ENCODE measurements around the gene ZNRF1. TPM values are rescaled to one million over a fixed set of nuclear protein-coding genes. Genes with fewer than 3 reads are reported as not detected.

The ZNRF1 gene
- total and polyA plus RNA-seq, 2 of the 8 experiments (the other 6 are each of a cell fraction or from before 2014, with no cell fraction given), result 33.5 to 52.9 TPM

DNA sequence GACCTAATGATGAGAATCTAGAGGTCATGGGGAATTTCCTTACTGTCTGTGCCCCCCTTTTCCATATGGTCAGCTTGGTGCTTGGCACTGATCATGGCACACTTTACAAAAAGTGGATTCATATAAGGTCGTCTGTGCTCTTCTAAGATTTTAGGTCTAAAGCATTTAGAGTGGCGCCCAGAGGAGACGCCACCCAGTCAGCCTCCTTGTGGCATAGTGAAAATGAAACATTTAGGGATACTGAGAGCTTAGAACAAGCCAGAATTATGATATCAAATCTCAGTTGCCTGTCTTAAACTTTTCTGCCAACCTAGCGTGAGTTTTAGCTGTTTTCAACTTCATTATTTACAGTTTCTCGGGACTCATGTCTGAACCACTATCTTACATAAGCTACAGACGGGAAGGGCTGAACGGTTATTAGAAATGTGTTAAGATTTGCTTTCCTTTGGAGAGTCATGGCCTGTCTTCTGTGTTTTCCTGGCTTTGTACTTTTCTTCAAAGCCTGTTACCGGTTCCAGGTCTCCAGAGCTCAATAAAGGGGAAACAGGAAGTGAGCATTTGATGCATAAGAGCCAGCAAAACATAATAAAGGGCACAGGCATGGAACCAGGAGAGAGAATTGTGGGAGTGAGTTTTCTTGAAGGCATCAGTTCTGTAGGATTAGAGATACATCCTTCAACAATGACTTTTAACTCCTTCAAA lies 13.7 kb downstream of the ZNRF1 start:
- Histone ChIP-seq H2BK12ac (ENCODE audit: low read depth, low read length) (no peak overlapping the region), H3K14ac (ENCODE audit: insufficient read length) (no peak overlapping the region), H3K56ac (replicated peaks; ENCODE audit: insufficient read length, low read depth, low read length) (no peak overlapping the region), H4K20me1 (replicated peaks in 1 of 2; ENCODE audit: control insufficient read depth in 1 of 2, insufficient read depth in 2 of 2, low read length in 2 of 2) (peaks cover 4 to 15% of the 10 kb centered on the region in 2 experiments), H3K9me3 (ENCODE audit: insufficient read depth in 2 of 2, low read depth in 1 of 2, low read length in 1 of 2) (no peaks in the 10 kb centered on the region), H3K18ac (ENCODE audit: extremely low read depth, low read length) (no peak overlapping the region), H3K4ac (replicated peaks; ENCODE audit: insufficient read length, low read depth, low read length) (peak overlapping the region; percentile 2), H2BK120ac (replicated peaks; ENCODE audit: low read depth, low read length) (no peak overlapping the region), H3K27ac (ENCODE audit: low read depth, low read length) (no peak overlapping the region), H3K79me1 (ENCODE audit: low read depth, low read length) (peaks cover 3% of the 10 kb centered on the region), H2AFZ (ENCODE audit: low read length) (no peak overlapping the region), H2BK20ac (ENCODE audit: low read length) (no peak overlapping the region), H2BK5ac (ENCODE audit: low read depth, low read length) (no peak overlapping the region), H3K79me2 (ENCODE audit: control insufficient read depth in 1 of 2, insufficient read depth in 2 of 2, low read length in 2 of 2) (peaks cover 11 to 96% of the 10 kb centered on the region in 2 experiments), H4K8ac (ENCODE audit: extremely low read depth, insufficient read depth, low read length) (no peak overlapping the region), H3K9ac (replicated peaks in 1 of 4; ENCODE audit: extremely low read depth in 1 of 4, low read depth in 3 of 4, low read length in 3 of 4) (no peak overlapping the region), H3K23ac (ENCODE audit: insufficient read length) (no peak overlapping the region), H4K5ac (ENCODE audit: insufficient read length, low read depth, low read length) (no peak overlapping the region), H3K4me1 (replicated peaks in 1 of 4; ENCODE audit: control insufficient read depth in 3 of 4, insufficient read depth in 4 of 4, low read length in 3 of 4) (peaks cover 0 to 14% (median 3%) of the 10 kb centered on the region in 4 experiments; a peak in 4 of 7 replicates), H3K27me3 (replicated peaks in 1 of 4; ENCODE audit: control insufficient read depth in 3 of 4, extremely low read depth in 1 of 4, insufficient read depth in 3 of 4, low read length in 3 of 4) (no peaks in the 10 kb centered on the region), H2AK5ac (ENCODE audit: low read depth, low read length) (no peak overlapping the region), H3K36me3 (ENCODE audit: control insufficient read depth in 2 of 4, insufficient read depth in 4 of 4, low read length in 3 of 4) (no peaks in the 10 kb centered on the region), H2BK15ac (ENCODE audit: low read length) (no peak overlapping the region), H3K23me2 (ENCODE audit: low read depth, low read length) (no peaks in the 10 kb centered on the region), H3K4me3 (ENCODE audit: extremely low read depth in 1 of 4, insufficient read depth in 2 of 4, low read depth in 3 of 4, low read length in 4 of 4) (no peak overlapping the region), H4K91ac (replicated peaks; ENCODE audit: insufficient read length, low read length) (no peak overlapping the region), H3K4me2 (ENCODE audit: insufficient read depth in 1 of 2, low read depth in 2 of 2, low read length in 2 of 2) (no peak overlapping the region)
- POLR2A ChIA-PET (ENCODE audit: partially characterized antibody), result interaction anchor here (0.6 to 2.2 kb wide), 4 partner anchors 9 to 50 kb away, joined by 3 to 6 read pairs (median 3); partner anchors contain the start of gene WDR59
- 87% methylated on average over 8 of the region's 8 CpGs; no CpG with 5 or more reads in 1 of the 2 experiments for WGBS, 2 experiments (ENCODE audit: extremely low coverage in 1 of 2, insufficient coverage in 1 of 2, insufficient read length in 1 of 2, insufficient replicate concordance in 2 of 2, low coverage in 1 of 2, low lambda C conversion rate in 2 of 2, missing lambda C conversion rate in 1 of 2)
- CTCF ChIA-PET (ENCODE audit: partially characterized antibody), result interaction anchor here (1.0 to 4.0 kb wide), 5 partner anchors 14 to 99 kb away, joined by 3 to 21 read pairs (median 7); partner anchors contain the start of gene ZNRF1
- DNase-seq (ENCODE audit: low read depth in 1 of 2, low spot score in 2 of 2) (no peak), FAIRE-seq (no peak)
- TF ChIP-seq TEAD4 (IDR thresholded peaks at IDR 0.05; ENCODE audit: low read depth, low read length), result no peak
- no peak for TF ChIP-seq BCL11A (IDR thresholded peaks at IDR 0.05; ENCODE audit: low read depth in 2 of 2, low read length in 2 of 2)
- no peak for TF ChIP-seq TCF12 (IDR thresholded peaks at IDR 0.05; ENCODE audit: low read depth, low read length)
- TF ChIP-seq SP4 (IDR thresholded peaks at IDR 0.05; ENCODE audit: low read length), result no peak
- TF ChIP-seq EZH2 (IDR thresholded peaks at IDR 0.05; ENCODE audit: low read depth, low read length, severe bottlenecking), result no peak
- no peak for TF ChIP-seq POU5F1 (IDR thresholded peaks at IDR 0.05; ENCODE audit: low read depth, low read length)
- TF ChIP-seq, protein P1, sequence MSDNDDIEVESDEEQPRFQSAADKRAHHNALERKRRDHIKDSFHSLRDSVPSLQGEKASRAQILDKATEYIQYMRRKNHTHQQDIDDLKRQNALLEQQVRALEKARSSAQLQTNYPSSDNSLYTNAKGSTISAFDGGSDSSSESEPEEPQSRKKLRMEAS (IDR thresholded peaks at IDR 0.05), result no peak
- TF ChIP-seq NANOG (IDR thresholded peaks at IDR 0.05; ENCODE audit: insufficient read depth, low read depth, low read length, poor library complexity, severe bottlenecking), result no peak
- TF ChIP-seq CEBPB (IDR thresholded peaks at IDR 0.05; ENCODE audit: low read depth, low read length), result no peak
- TF ChIP-seq KDM1A (IDR thresholded peaks at IDR 0.05; ENCODE audit: borderline replicate concordance, low read length), result no peak
- TF ChIP-seq PHF8 (conservative IDR thresholded peaks at IDR 0.05; ENCODE audit: low read depth, low read length), result no peak
- no peak for TF ChIP-seq YY1 (IDR thresholded peaks at IDR 0.05; ENCODE audit: low read depth, low read length)
- TF ChIP-seq SAP30 (IDR thresholded peaks at IDR 0.05; ENCODE audit: insufficient read depth, insufficient replicate concordance, low read length), result no peak

Data from H1 (cell line).